ENCODE data around the gene RSPRY1. TPM values are rescaled to one million over a fixed set of nuclear protein-coding genes. Genes with fewer than 3 reads are reported as not detected.

The RSPRY1 gene
- total RNA-seq, 1 donor from 2014 or later = 37.6 TPM

DNA sequence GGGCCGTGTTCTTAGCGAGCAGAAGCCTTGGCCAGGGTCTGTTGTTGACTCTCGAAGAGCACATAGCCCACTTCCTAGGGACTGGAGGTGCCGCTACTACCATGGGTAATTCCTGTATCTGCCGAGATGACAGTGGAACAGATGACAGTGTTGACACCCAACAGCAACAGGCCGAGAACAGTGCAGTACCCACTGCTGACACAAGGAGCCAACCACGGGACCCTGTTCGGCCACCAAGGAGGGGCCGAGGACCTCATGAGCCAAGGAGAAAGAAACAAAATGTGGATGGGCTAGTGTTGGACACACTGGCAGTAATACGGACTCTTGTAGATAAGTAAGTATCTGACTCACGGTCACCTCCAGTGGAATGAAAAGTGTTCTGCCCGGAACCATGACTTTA, 18.5 kb downstream of the RSPRY1 start:
- Histone ChIP-seq H3K4me3 (no peak overlapping the region), H3K27me3 (no peaks in the 10 kb centered on the region), H3K36me3 (peaks cover 0 to 36% of the 10 kb centered on the region in 2 donors), H3K27ac (no peak overlapping the region), H3K9me3 (no peaks in the 10 kb centered on the region), H3K4me1 (peaks cover 4% of the 10 kb centered on the region)
- TF ChIP-seq, protein P1, sequence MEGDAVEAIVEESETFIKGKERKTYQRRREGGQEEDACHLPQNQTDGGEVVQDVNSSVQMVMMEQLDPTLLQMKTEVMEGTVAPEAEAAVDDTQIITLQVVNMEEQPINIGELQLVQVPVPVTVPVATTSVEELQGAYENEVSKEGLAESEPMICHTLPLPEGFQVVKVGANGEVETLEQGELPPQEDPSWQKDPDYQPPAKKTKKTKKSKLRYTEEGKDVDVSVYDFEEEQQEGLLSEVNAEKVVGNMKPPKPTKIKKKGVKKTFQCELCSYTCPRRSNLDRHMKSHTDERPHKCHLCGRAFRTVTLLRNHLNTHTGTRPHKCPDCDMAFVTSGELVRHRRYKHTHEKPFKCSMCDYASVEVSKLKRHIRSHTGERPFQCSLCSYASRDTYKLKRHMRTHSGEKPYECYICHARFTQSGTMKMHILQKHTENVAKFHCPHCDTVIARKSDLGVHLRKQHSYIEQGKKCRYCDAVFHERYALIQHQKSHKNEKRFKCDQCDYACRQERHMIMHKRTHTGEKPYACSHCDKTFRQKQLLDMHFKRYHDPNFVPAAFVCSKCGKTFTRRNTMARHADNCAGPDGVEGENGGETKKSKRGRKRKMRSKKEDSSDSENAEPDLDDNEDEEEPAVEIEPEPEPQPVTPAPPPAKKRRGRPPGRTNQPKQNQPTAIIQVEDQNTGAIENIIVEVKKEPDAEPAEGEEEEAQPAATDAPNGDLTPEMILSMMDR (IDR thresholded peaks at IDR 0.05) = no peak
- no peak for TF ChIP-seq POLR2A (IDR thresholded peaks at IDR 0.05)
- TF ChIP-seq POLR2AphosphoS5 (IDR thresholded peaks at IDR 0.05; ENCODE audit: insufficient read depth in 1 of 2, low read depth in 1 of 2) = no peak
- DNase-seq (ENCODE audit: extremely low spot score in 2 of 2) = no peak
- intact Hi-C loops (cut with DNase I) = no loop called here

DNA sequence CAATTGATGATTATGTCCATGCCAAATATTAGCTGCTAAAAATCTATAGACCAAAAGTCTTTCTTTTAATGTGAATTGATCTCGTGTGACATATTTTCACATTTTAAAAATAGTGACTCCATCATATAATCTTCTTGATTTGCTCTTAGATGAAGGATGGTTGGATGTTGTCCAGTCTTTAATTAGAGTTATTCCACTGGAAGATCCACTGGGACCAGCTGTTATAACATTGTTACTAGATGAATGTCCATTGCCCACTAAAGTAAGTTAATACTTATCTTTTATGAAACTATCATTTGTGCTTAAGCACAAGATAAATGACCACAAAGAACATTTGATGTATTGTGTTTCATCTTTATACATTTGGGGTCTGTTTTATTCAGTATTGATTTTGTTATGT, 22.8 kb downstream of the RSPRY1 start:
- H3K4me1 ChIP-seq = peaks cover 7% of the 10 kb centered on the region
- DNase-seq (ENCODE audit: extremely low spot score in 2 of 2) = no peak
- no peaks in the 10 kb centered on the region for H3K27me3 ChIP-seq
- no peak overlapping the region for H3K4me3 ChIP-seq
- H3K27ac ChIP-seq = no peak overlapping the region
- TF ChIP-seq POLR2AphosphoS5 (IDR thresholded peaks at IDR 0.05; ENCODE audit: insufficient read depth in 1 of 2, low read depth in 1 of 2) (no peak), POLR2A (IDR thresholded peaks at IDR 0.05) (no peak)
- TF ChIP-seq, protein P1 (IDR thresholded peaks at IDR 0.05) = no peak
- H3K36me3 ChIP-seq = peaks cover 0 to 68% of the 10 kb centered on the region in 2 donors
- intact Hi-C loops (cut with DNase I) = no loop called here
- H3K9me3 ChIP-seq = no peaks in the 10 kb centered on the region

DNA sequence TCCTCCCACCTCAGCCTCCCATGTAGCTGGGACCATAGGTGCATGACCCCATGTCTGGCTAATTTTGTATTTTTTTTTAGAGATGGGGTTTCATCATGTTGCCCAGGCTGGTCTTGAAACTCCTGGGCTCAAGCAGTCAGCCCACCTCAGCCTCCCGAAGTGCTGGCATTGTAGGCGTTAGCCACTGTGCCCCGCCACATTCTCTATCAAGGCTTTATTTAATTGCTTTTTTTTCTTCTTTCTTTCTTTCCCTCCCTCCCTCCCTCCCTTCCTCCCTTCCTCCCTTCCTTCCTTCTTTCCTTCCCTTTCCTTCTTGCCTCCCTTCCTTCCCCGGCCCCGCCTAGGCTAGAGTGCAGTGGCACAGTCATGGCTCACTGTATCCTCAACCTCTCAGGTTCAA, 23.7 kb downstream of the RSPRY1 start:
- peaks cover 7% of the 10 kb centered on the region for H3K4me1 ChIP-seq
- peaks cover 0 to 74% of the 10 kb centered on the region in 2 donors for H3K36me3 ChIP-seq
- H3K4me3 ChIP-seq = no peak overlapping the region
- DNase-seq (ENCODE audit: extremely low spot score in 2 of 2) = no peak
- intact Hi-C loops (cut with DNase I) = no loop called here
- TF ChIP-seq POLR2A (IDR thresholded peaks at IDR 0.05) = no peak
- no peaks in the 10 kb centered on the region for H3K9me3 ChIP-seq
- H3K27me3 ChIP-seq = no peaks in the 10 kb centered on the region
- no peak overlapping the region for H3K27ac ChIP-seq

DNA sequence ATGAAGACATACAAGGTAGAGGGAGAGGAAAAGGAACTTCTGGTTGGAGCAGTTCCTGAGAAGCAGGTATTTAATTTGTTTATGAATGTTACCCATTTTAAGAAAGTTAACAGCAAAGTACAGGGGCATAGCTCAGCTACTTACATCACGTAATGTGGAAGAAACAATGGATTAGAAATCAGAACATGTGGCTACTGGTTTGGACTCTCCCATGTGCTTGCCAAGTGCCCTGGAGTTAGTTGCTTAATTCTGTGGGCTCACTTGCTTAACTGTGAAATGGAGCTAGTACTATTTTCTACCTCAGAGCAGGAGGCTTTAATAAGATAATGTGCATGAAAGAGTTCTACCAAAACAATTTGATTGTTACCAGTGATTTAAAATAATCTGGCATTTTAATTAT, 27.3 kb downstream of the RSPRY1 start:
- intact Hi-C loops (cut with DNase I) = no loop called here
- Histone ChIP-seq H3K4me3 (no peak overlapping the region), H3K27me3 (no peaks in the 10 kb centered on the region), H3K27ac (no peak overlapping the region), H3K4me1 (peaks cover 7% of the 10 kb centered on the region), H3K36me3 (peaks cover 0 to 87% of the 10 kb centered on the region in 2 donors), H3K9me3 (no peaks in the 10 kb centered on the region)
- TF ChIP-seq, protein P1 (IDR thresholded peaks at IDR 0.05) = no peak
- TF ChIP-seq POLR2AphosphoS5 (IDR thresholded peaks at IDR 0.05; ENCODE audit: insufficient read depth in 1 of 2, low read depth in 1 of 2) (peak in 1 of 2 donors; percentile 68), POLR2A (IDR thresholded peaks at IDR 0.05) (no peak)
- DNase-seq (ENCODE audit: extremely low spot score in 2 of 2) = no peak

DNA sequence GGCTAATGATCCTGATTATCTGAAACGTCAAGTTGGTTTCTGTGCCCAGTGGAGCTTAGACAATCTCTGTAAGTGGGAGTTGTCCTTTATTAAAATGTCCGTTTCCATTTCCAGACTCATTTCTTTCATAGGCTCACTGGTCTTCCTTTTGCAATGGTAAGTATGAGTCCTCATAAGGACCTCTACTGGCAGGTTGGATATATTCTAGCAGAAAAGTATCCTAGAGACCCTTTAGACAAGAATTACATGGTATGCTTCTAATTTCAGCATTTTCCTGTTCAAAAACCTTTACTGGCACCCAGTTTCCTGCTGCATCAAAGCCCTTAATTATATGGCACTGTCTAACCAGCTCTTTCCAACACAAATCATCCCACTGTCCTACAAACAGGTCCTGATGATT, 30.8 kb downstream of the RSPRY1 start:
- no peak for DNase-seq (ENCODE audit: extremely low spot score in 2 of 2)
- intact Hi-C loops (cut with DNase I) = no loop called here
- Histone ChIP-seq H3K27me3 (no peaks in the 10 kb centered on the region), H3K36me3 (peaks cover 0 to 74% of the 10 kb centered on the region in 2 donors), H3K4me3 (no peak overlapping the region), H3K9me3 (no peaks in the 10 kb centered on the region), H3K27ac (no peak overlapping the region), H3K4me1 (peaks cover 7% of the 10 kb centered on the region)
- TF ChIP-seq, protein P1 (IDR thresholded peaks at IDR 0.05) = no peak
- no peak for TF ChIP-seq POLR2A (IDR thresholded peaks at IDR 0.05)
- TF ChIP-seq POLR2AphosphoS5 (IDR thresholded peaks at IDR 0.05; ENCODE audit: insufficient read depth in 1 of 2, low read depth in 1 of 2) = no peak
